Measurements from ENCODE around the gene FAM53A. TPM values are rescaled to one million over a fixed set of nuclear protein-coding genes. Genes with fewer than 3 reads are reported as not detected.
A peak's percentile ranks its signal among the peaks of the same experiment; 100 is the strongest.

FAM53A gene
- total and polyA plus RNA-seq, 10 of the 15 experiments (the other 5 are each of a cell fraction or from before 2014, with no cell fraction given): 0.02 to 0.87 (median 0.38) TPM; not detected in 2

DNA sequence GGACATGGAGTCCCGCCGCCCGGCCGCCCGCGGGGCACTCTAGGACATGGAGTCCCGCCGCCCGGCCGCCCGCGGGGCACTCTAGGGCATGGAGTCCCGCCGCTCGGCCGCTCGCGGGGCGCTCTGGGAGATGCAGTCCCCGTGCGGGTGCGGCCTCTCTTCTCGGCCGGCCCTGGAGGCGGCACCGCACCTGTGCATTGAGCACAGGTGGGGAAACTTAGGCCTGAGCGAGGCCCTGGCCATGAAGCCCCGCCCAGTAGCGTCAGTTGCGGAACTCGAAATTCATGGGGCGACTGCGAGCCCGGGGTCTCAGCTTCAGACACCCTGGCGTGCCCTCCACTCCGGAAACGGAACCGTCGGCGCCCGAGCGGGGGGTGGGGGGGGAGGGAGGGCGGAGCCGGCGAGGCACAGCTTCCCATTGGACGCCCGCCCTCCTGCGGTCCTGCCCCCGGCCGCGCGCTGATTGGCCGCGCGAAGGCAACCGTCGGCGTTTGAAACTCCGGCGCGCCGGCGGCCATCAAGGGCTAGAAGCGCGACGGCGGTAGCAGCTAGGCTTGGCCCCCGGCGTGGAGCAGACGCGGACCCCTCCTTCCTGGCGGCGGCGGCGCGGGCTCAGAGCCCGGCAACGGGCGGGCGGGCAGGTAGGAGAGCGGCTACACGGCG lies 37.0 kb upstream of the FAM53A start, which contains the start of the genes TACC3 and TMEM129 (continued):
- TF ChIP-seq, protein P1, sequence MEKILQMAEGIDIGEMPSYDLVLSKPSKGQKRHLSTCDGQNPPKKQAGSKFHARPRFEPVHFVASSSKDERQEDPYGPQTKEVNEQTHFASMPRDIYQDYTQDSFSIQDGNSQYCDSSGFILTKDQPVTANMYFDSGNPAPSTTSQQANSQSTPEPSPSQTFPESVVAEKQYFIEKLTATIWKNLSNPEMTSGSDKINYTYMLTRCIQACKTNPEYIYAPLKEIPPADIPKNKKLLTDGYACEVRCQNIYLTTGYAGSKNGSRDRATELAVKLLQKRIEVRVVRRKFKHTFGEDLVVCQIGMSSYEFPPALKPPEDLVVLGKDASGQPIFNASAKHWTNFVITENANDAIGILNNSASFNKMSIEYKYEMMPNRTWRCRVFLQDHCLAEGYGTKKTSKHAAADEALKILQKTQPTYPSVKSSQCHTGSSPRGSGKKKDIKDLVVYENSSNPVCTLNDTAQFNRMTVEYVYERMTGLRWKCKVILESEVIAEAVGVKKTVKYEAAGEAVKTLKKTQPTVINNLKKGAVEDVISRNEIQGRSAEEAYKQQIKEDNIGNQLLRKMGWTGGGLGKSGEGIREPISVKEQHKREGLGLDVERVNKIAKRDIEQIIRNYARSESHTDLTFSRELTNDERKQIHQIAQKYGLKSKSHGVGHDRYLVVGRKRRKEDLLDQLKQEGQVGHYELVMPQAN (conservative IDR thresholded peaks at IDR 0.05): peak; percentile 99
- TF ChIP-seq ASH2L (IDR thresholded peaks at IDR 0.05; ENCODE audit: borderline replicate concordance, low read depth) (0 out of 2 replicates have a peak, but pooled peaks have one; percentile 29), BRCA1 (IDR thresholded peaks at IDR 0.05; ENCODE audit: low read depth, low read length) (no peak), FOXM1 (IDR thresholded peaks at IDR 0.05; ENCODE audit: low read depth, low read length) (no peak), SMC3 (IDR thresholded peaks at IDR 0.05; ENCODE audit: borderline replicate concordance, low read length) (no peak)
- TF ChIP-seq, protein P2, sequence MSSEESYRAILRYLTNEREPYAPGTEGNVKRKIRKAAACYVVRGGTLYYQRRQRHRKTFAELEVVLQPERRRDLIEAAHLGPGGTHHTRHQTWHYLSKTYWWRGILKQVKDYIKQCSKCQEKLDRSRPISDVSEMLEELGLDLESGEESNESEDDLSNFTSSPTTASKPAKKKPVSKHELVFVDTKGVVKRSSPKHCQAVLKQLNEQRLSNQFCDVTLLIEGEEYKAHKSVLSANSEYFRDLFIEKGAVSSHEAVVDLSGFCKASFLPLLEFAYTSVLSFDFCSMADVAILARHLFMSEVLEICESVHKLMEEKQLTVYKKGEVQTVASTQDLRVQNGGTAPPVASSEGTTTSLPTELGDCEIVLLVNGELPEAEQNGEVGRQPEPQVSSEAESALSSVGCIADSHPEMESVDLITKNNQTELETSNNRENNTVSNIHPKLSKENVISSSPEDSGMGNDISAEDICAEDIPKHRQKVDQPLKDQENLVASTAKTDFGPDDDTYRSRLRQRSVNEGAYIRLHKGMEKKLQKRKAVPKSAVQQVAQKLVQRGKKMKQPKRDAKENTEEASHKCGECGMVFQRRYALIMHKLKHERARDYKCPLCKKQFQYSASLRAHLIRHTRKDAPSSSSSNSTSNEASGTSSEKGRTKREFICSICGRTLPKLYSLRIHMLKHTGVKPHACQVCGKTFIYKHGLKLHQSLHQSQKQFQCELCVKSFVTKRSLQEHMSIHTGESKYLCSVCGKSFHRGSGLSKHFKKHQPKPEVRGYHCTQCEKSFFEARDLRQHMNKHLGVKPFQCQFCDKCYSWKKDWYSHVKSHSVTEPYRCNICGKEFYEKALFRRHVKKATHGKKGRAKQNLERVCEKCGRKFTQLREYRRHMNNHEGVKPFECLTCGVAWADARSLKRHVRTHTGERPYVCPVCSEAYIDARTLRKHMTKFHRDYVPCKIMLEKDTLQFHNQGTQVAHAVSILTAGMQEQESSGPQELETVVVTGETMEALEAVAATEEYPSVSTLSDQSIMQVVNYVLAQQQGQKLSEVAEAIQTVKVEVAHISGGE (CRISPR knock-in tag; IDR thresholded peaks at IDR 0.05): peak; percentile 85

Data from GM12878 (cell line).